Spleen (tissue), 7 donors: ENCODE data around the gene DDX50.

Experiments
- POLR2A ChIP-seq, 3 donors: fragments of 450-650 bp; IDR thresholded peaks; one replicate each; pipeline ENCODE4 v1.5.1; 2017; ENCODE audit warnings: antibody characterized with exemption in 3 of 3, mild to moderate bottlenecking in 1 of 3
- POLR2AphosphoS5 ChIP-seq, 3 donors: sonication (generic); formaldehyde crosslinking; IDR thresholded peaks; one replicate each; pipeline ENCODE4 v1.5.1; 2017; ENCODE audit warnings: antibody characterized with exemption in 3 of 3
- TF ChIP-seq, protein P1 (sequence below), 11 experiments: fragments of 200-600 bp in 7 of 11; fragments of 450-650 bp in 4 of 11; sonication (generic) in 4 of 11; IDR thresholded peaks in 8 of 11; conservative IDR thresholded peaks in 3 of 11; 1 replicate in 7 of 11; 2 replicates in 4 of 11; pipeline versions ENCODE4 v1.4.0 to v1.8.0; 2016 to 2021; ENCODE audit warnings: antibody characterized with exemption in 11 of 11, inconsistent platforms in 4 of 11, mild to moderate bottlenecking in 1 of 11
- donor health status: DM: no; HTN: no; CAD: no; lungs with moderate emphysema.
- donor health status: DM: no; HTN: no; CAD: no.
- donor health status: DM: no; HTN: no; CAD: no.

DNA sequence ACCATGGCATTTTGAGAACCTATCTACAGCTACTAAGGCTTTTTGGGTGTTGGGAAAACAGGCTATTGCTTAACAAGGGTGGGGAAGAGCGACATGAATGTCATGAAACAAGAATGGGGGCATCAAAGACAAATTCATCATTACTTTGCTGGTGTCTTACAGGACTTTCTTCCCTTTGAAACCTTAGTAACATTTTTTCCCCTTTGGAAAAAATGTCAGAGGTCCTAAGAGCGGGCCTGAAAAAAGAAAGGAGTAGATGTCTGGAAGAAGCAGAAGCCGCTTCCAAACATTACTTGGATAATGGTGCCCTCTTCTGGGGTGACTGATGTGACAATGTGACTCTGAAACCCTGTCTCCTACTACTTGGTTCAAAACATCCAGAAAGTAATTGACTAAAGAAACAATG lies 3.8 kb upstream of the DDX50 start:
- TF ChIP-seq, protein P1, sequence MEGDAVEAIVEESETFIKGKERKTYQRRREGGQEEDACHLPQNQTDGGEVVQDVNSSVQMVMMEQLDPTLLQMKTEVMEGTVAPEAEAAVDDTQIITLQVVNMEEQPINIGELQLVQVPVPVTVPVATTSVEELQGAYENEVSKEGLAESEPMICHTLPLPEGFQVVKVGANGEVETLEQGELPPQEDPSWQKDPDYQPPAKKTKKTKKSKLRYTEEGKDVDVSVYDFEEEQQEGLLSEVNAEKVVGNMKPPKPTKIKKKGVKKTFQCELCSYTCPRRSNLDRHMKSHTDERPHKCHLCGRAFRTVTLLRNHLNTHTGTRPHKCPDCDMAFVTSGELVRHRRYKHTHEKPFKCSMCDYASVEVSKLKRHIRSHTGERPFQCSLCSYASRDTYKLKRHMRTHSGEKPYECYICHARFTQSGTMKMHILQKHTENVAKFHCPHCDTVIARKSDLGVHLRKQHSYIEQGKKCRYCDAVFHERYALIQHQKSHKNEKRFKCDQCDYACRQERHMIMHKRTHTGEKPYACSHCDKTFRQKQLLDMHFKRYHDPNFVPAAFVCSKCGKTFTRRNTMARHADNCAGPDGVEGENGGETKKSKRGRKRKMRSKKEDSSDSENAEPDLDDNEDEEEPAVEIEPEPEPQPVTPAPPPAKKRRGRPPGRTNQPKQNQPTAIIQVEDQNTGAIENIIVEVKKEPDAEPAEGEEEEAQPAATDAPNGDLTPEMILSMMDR (IDR thresholded peaks at IDR 0.05 in 8 of 11, conservative IDR thresholded peaks at IDR 0.05 in 3 of 11): peak in 7 of 11 experiments; percentile 15 to 51 (median 34)
- TF ChIP-seq POLR2AphosphoS5 (IDR thresholded peaks at IDR 0.05) (no peak), POLR2A (IDR thresholded peaks at IDR 0.05) (no peak)
